PC-9 (cell line): ENCODE results near the gene ANLN. TPM values are rescaled to one million over a fixed set of nuclear protein-coding genes. Genes with fewer than 3 reads are reported as not detected.
"Not testable (repeated sequence)": the region's sequence is repeated elsewhere in the genome, so short reads cannot be mapped to it uniquely, and the experiment has no call there.

ENCODE experiments used
- BruUV-seq: library from RNA; stranded (reverse); fragments of 400-500 nt; replicated peaks from 2 replicates; lab custom pipeline; 2021; lab: Mats Ljungman, UMichigan
- CTCF ChIA-PET: fragments of 300-600 bp; sonication (Branson Sonifier 250); formaldehyde crosslinking; loops from one replicate; lab custom pipeline; 2022; ENCODE audit warnings: antibody characterized with exemption; lab: Charles Lee
- POLR2A ChIA-PET: fragments of 300-600 bp; sonication (Branson Sonifier 250); formaldehyde crosslinking; loops from one replicate; lab custom pipeline; 2022; ENCODE audit warnings: antibody characterized with exemption; ENCODE audit not compliant: unreplicated experiment; lab: Charles Lee
- DNase-seq, 2 experiments: peaks; one replicate each; pipeline versions ENCODE4 v3.0.0 to v3.0.0-alpha.2; 2015 to 2022; ENCODE audit warnings: mixed read lengths in 1 of 2
- H2AFZ ChIP-seq: fragments of 200-600 bp; sonication (generic); 2 replicates; pipeline ENCODE4 v1.8.1; 2017; ENCODE audit warnings: antibody characterized with exemption
- H3F3A ChIP-seq: fragments of 200-600 bp; sonication (generic); 2 replicates; pipeline ENCODE4 v1.8.1; 2017; ENCODE audit warnings: antibody characterized with exemption, mild to moderate bottlenecking, low read depth; ENCODE audit not compliant: insufficient read depth
- H3K27ac ChIP-seq: fragments of 200-600 bp; sonication (generic); 2 replicates; pipeline ENCODE4 v1.6.1; 2016; ENCODE audit warnings: mixed run types
- H3K27me3 ChIP-seq: fragments of 200-600 bp; sonication (generic); 2 replicates; pipeline ENCODE4 v1.6.1; 2016; ENCODE audit warnings: low read depth, mixed run types; ENCODE audit not compliant: insufficient read depth
- H3K36me3 ChIP-seq: fragments of 200-600 bp; sonication (generic); 2 replicates; pipeline ENCODE4 v1.6.1; 2016; ENCODE audit warnings: low read depth, mixed run types
- H3K4me1 ChIP-seq: fragments of 200-600 bp; sonication (generic); replicated peaks from 2 replicates; pipeline ENCODE4 v1.6.1; 2016; ENCODE audit warnings: mixed run types; ENCODE audit not compliant: insufficient read depth
- H3K4me2 ChIP-seq: fragments of 200-600 bp; sonication (generic); 2 replicates; pipeline ENCODE4 v1.6.1; 2017; ENCODE audit warnings: mixed run types
- H3K4me3 ChIP-seq: fragments of 200-600 bp; sonication (generic); 2 replicates; pipeline ENCODE4 v1.6.1; 2016; ENCODE audit warnings: mixed run types
- H3K79me2 ChIP-seq: fragments of 200-600 bp; sonication (generic); 2 replicates; pipeline ENCODE4 v1.6.1; 2017; ENCODE audit warnings: low read depth, mixed run types
- H3K9me2 ChIP-seq: fragments of 200-600 bp; sonication (generic); 2 replicates; pipeline ENCODE4 v1.8.1; 2017; ENCODE audit warnings: mild to moderate bottlenecking; ENCODE audit not compliant: insufficient read depth
- H3K9me3 ChIP-seq: fragments of 200-600 bp; sonication (generic); 2 replicates; pipeline ENCODE4 v1.8.1; 2016; ENCODE audit warnings: low read depth; ENCODE audit not compliant: insufficient read depth
- H4K20me1 ChIP-seq: fragments of 200-600 bp; sonication (generic); 2 replicates; pipeline ENCODE4 v1.8.1; 2017; ENCODE audit not compliant: insufficient read depth
- EZH2 ChIP-seq: fragments of 200-600 bp; sonication (generic); IDR thresholded peaks from 2 replicates; pipeline ENCODE4 v1.8.0; 2017; ENCODE audit warnings: antibody characterized with exemption, low read depth
- intact Hi-C: fragments of 100-400 bp; cut with micrococcal nuclease; formaldehyde crosslinking; loops from one replicate; pipeline ENCODE4 v1.10.0; 2022; ENCODE audit not compliant: unreplicated experiment
- total RNA-seq: library from RNA; stranded (reverse); gene quantifications from 2 replicates; pipeline ENCODE4 v1.2.3, GENCODE V29; 2021
- TF ChIP-seq, protein P1 (sequence below): fragments of 200-600 bp; sonication (generic); conservative IDR thresholded peaks from 2 replicates; pipeline ENCODE4 v1.6.1; 2017; ENCODE audit warnings: mixed run types, antibody characterized with exemption, mild to moderate bottlenecking, moderate library complexity

ANLN gene
- total RNA-seq, 1 experiment from 2014 or later = 262 TPM

DNA sequence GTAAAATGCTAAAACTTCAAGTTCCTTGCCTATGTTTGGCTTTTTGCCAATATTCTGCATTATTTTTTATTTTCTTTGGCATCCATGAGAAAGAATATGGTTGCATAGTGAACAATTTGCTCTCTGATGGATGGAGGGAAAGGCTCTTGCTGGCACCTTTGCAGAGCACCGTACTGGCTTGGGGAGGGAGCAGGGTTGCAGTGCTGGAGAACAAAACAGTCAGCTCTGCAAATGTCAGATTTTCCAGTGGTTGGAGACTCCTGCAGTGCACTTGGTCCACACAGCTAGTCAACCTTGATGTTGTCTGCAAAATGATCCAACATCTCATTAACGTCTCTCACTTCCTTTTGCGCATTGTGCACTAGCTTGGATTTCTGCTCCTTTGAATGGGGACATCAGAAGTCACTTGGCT lies 100.8 kb downstream of the ANLN start:
- Histone ChIP-seq H4K20me1 (no peaks in the 10 kb centered on the region), H2AFZ (no peak overlapping the region), H3K4me1 (no peaks in the 10 kb centered on the region), H3K27me3 (peaks cover 60% of the 10 kb centered on the region), H3K79me2 (no peaks in the 10 kb centered on the region), H3K9me2 (no peaks in the 10 kb centered on the region), H3K4me3 (no peak overlapping the region), H3K36me3 (no peaks in the 10 kb centered on the region), H3K4me2 (no peak overlapping the region), H3F3A (no peaks in the 10 kb centered on the region), H3K27ac (no peak overlapping the region), H3K9me3 (no peaks in the 10 kb centered on the region)
- ChIA-PET POLR2A (no interaction called here), CTCF (no interaction called here)
- no peak for DNase-seq
- TF ChIP-seq, protein P1, sequence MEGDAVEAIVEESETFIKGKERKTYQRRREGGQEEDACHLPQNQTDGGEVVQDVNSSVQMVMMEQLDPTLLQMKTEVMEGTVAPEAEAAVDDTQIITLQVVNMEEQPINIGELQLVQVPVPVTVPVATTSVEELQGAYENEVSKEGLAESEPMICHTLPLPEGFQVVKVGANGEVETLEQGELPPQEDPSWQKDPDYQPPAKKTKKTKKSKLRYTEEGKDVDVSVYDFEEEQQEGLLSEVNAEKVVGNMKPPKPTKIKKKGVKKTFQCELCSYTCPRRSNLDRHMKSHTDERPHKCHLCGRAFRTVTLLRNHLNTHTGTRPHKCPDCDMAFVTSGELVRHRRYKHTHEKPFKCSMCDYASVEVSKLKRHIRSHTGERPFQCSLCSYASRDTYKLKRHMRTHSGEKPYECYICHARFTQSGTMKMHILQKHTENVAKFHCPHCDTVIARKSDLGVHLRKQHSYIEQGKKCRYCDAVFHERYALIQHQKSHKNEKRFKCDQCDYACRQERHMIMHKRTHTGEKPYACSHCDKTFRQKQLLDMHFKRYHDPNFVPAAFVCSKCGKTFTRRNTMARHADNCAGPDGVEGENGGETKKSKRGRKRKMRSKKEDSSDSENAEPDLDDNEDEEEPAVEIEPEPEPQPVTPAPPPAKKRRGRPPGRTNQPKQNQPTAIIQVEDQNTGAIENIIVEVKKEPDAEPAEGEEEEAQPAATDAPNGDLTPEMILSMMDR = no peak
- TF ChIP-seq EZH2 = no peak
- no TSS peak for BruUV-seq
- intact Hi-C loops = no loop called here

DNA sequence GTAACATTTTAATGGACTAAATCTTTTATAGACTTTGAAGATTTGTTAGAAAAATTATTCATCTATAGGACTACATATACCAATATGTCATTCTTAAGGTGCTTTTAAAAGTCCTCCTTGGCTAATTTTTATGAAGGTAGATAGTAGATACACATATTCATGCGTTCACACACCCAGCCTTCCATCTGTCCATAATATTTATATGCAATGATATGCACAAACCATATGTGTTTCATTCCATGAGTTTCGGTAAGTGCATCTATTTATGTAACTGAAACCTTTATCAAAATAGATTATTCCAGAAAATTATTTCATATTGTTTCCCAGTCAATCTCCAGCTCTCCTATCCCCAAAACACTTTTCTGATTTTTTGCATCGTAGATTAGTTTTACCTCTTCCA lies 101.7 kb downstream of the ANLN start:
- POLR2A ChIA-PET = no interaction called here
- Histone ChIP-seq H3K4me1 (no peaks in the 10 kb centered on the region), H3K9me2 (no peaks in the 10 kb centered on the region), H3K79me2 (no peaks in the 10 kb centered on the region), H2AFZ (no peak overlapping the region), H3K4me2 (no peak overlapping the region), H3K4me3 (no peak overlapping the region), H3K27me3 (peaks cover 58% of the 10 kb centered on the region), H4K20me1 (no peaks in the 10 kb centered on the region), H3K36me3 (no peaks in the 10 kb centered on the region), H3K9me3 (no peaks in the 10 kb centered on the region), H3K27ac (no peak overlapping the region), H3F3A (no peaks in the 10 kb centered on the region)
- DNase-seq = no peak
- BruUV-seq = no TSS peak
- CTCF ChIA-PET = no interaction called here
- TF ChIP-seq, protein P1 = no peak
- TF ChIP-seq EZH2 = no peak
- intact Hi-C loops = no loop called here

DNA sequence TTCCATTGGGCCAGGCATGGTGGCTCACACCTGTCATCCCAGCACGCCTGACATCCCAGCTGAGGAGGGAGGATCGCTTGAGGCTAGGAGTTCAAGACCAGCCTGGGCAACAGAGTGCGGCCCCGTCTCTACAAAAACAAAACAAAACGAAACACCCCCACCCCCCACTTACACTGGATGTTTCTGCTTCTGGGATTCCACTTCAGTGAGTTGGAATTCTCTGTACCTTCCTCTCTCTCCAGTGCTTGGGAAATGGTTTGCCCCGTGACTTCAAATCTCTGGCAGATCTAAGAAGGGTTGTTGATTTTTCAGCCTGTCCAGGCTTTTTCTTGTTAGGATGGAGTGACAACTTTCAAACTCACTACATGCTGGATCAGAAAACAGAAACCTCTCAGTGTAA lies 106.9 kb downstream of the ANLN start:
- TF ChIP-seq, protein P1 = no peak
- ChIA-PET CTCF (no interaction called here), POLR2A (no interaction called here)
- H3K4me3 ChIP-seq = no peak overlapping the region
- H3K4me2 ChIP-seq = no peak overlapping the region
- no peaks in the 10 kb centered on the region for H3K79me2 ChIP-seq
- H3K9me2 ChIP-seq = no peaks in the 10 kb centered on the region
- no TSS peak for BruUV-seq
- no peaks in the 10 kb centered on the region for H3F3A ChIP-seq
- no peak overlapping the region for H3K27ac ChIP-seq
- H2AFZ ChIP-seq = no peak overlapping the region
- no peak for DNase-seq
- intact Hi-C loops = no loop called here
- no peaks in the 10 kb centered on the region for H3K4me1 ChIP-seq
- no peaks in the 10 kb centered on the region for H3K36me3 ChIP-seq
- H3K9me3 ChIP-seq = no peaks in the 10 kb centered on the region
- no peaks in the 10 kb centered on the region for H4K20me1 ChIP-seq
- H3K27me3 ChIP-seq = peaks cover 82% of the 10 kb centered on the region

DNA sequence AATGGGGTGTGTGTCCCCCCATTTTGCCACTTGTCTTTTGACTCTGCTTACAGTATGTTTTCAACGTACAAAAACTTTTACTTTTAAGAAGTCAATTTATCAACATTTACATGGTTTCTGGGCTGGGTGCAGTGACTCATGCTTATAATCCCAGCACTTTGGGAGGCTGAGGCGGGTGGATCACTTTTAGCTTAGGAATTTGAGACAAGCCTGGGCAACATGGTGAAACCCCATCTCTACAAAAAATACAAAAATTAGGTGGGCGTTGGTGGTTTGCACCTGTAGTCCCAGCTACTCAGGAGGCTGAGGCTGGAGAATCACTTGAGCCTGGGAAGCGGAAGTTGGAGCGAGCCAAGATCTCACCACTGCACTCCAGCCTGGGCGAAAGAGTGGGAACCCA lies 107.5 kb downstream of the ANLN start:
- H3K27ac ChIP-seq, H3K9me3 ChIP-seq, H3K4me3 ChIP-seq, H3K9me2 ChIP-seq, H2AFZ ChIP-seq, H3K79me2 ChIP-seq, H4K20me1 ChIP-seq, H3F3A ChIP-seq, intact Hi-C loops, BruUV-seq, H3K4me2 ChIP-seq, H3K4me1 ChIP-seq, DNase-seq, CTCF ChIA-PET, H3K36me3 ChIP-seq, POLR2A ChIA-PET: not testable (repeated sequence)
- peaks cover 82% of the 10 kb centered on the region for H3K27me3 ChIP-seq
